BJ (cell line): ENCODE data around the gene C1orf116. TPM values are rescaled to one million over a fixed set of nuclear protein-coding genes. Genes with fewer than 3 reads are reported as not detected.

Experiments
- CTCF ChIA-PET: fragments of 350-600 bp; formaldehyde crosslinking; extraction: SDS; loops from one replicate; lab custom pipeline; 2021; ENCODE audit warnings: antibody characterized with exemption, inconsistent platforms; lab: Yijun Ruan, JAX
- POLR2A ChIA-PET: fragments of 300-600 bp; sonication (Branson Sonifier 250); formaldehyde crosslinking; extraction: SDS; loops from one replicate; lab custom pipeline; 2021; ENCODE audit warnings: antibody characterized with exemption; lab: Charles Lee
- DNase-seq: peaks from one replicate; pipeline ENCODE4 v3.0.0-alpha.2; 2011; ENCODE audit warnings: low read depth
- H3K27me3 ChIP-seq: 2 replicates; pipeline ENCODE4 v1.6.0; 2011; ENCODE audit warnings: low read length; ENCODE audit not compliant: control insufficient read depth, insufficient read depth
- H3K36me3 ChIP-seq: 2 replicates; pipeline ENCODE4 v1.5.1; 2011; ENCODE audit warnings: low read length; ENCODE audit not compliant: control insufficient read depth, insufficient read depth
- H3K4me3 ChIP-seq: 2 replicates; pipeline ENCODE4 v1.5.1; 2011; ENCODE audit warnings: low read depth, mild to moderate bottlenecking, control low read depth, low read length
- CTCF ChIP-seq: IDR thresholded peaks from 2 replicates; pipeline ENCODE4 v1.5.1; 2011; ENCODE audit warnings: low read depth, mild to moderate bottlenecking, control low read depth, inconsistent platforms, low read length, moderate library complexity; ENCODE audit not compliant: insufficient read depth
- polyA plus RNA-seq: library from polyadenylated mRNA; depleted of rRNA; stranded (reverse); fragments of >200 nt; gene quantifications from 2 replicates; pipeline ENCODE4 v1.2.3, GENCODE V29; 2011

The C1orf116 gene
- polyA plus RNA-seq, 1 experiment: not detected

GRCh38 chr1:207031632-207032264 lies 808 bp downstream of the C1orf116 start:
- Histone ChIP-seq H3K36me3 (no peaks in the 10 kb centered on the region), H3K4me3 (no peak overlapping the region), H3K27me3 (no peaks in the 10 kb centered on the region)
- ChIA-PET CTCF (interaction anchor here (0.9 to 2.5 kb wide), 3 partner anchors 9 to 119 kb away, joined by 3 to 9 read pairs (median 3); no protein-coding TSS in a partner anchor), POLR2A (no interaction called here)
- DNase-seq: no peak
- TF ChIP-seq CTCF: no peak

GRCh38 chr1:207031016-207031415 lies 1.5 kb downstream of the C1orf116 start:
- POLR2A ChIA-PET: no interaction called here
- H3K27me3 ChIP-seq: no peaks in the 10 kb centered on the region

GRCh38 chr1:207030522-207031009 lies 2.0 kb downstream of the C1orf116 start:
- no peaks in the 10 kb centered on the region for H3K27me3 ChIP-seq
- no peak for TF ChIP-seq CTCF
- no peak for DNase-seq
- ChIA-PET CTCF (interaction anchor here (1.1 to 2.7 kb wide), 3 partner anchors 19 to 296 kb away, joined by 3 to 8 read pairs (median 8); no protein-coding TSS in a partner anchor), POLR2A (no interaction called here)
- H3K36me3 ChIP-seq: no peaks in the 10 kb centered on the region
- no peak overlapping the region for H3K4me3 ChIP-seq

More at GRCh38 chr1:207031016-207031415, 1.5 kb downstream of the C1orf116 start:
- TF ChIP-seq CTCF: no peak
- Histone ChIP-seq H3K4me3 (no peak overlapping the region), H3K36me3 (no peaks in the 10 kb centered on the region)
- CTCF ChIA-PET: interaction anchor here (0.9 to 2.7 kb wide), 5 partner anchors 9 to 296 kb away, joined by 3 to 8 read pairs (median 3); no protein-coding TSS in a partner anchor
- no peak for DNase-seq

- Histone ChIP-seq H3K36me3 (no peaks in the 10 kb centered on the region), H3K4me3 (no peak overlapping the region), H3K27me3 (no peaks in the 10 kb centered on the region)
- POLR2A ChIA-PET: no interaction called here
- DNase-seq: no peak
- CTCF ChIA-PET: interaction anchor here (0.9 to 2.7 kb wide), 4 partner anchors 10 to 295 kb away, joined by 3 to 8 read pairs (median 6); no protein-coding TSS in a partner anchor
- TF ChIP-seq CTCF: no peak
Measured at GRCh38 chr1:207029701-207030521, 2.6 kb downstream of the C1orf116 start.
